GM19023 (cell line): ENCODE data around the gene ATF6.

Experiments
- ATAC-seq: cut with Tn5 transposase; IDR thresholded peaks from one replicate; pipeline ENCODE4 v1.9.1; 2021; ENCODE audit warnings: mild to moderate bottlenecking, moderate library complexity; ENCODE audit not compliant: unreplicated experiment

Gene ATF6

DNA sequence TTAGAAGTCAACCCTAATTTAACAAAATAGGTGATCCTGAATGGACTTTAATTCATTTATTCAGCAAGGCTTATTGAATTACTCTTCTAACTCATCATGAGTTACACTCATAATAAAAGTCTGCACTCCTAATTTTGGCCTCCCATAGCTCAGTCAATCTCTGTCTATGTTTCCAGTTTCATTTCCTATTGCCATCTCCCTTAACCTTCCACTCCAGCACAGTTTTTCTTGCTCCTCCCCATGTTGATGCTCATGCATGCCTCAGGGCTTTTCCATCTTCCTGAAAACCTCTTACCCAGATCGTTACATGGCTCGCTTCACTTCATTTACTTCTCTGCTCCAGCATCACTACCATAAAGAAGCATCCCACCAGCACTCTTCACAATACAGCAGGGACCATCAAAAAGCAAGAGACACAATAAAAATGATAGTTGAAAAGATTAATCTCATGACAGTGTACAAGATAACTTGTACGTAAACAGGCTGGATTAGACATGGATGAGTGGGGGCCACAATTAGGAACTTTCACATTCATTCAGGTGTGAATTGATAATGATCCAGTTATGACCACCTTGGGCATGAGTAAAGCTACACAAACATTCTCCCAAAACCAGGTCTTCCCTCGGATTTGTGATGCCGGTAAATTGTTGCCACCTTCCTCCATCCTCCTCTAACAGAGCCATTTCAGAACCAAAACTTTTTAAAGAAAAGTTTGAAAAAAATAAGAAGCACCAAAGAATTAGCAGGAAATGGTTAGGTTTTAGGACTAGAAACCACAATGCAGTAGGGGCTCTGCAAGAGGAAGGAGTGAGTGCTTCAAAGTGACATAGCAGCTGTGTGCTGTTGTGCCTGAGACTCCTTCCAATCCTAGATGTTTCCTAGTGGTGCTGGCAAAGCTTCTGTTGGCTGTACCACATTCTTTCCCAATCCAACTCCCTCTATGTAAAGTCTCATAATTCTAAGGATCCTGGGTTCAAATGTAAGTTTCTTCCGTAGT, 167.8 kb downstream of the ATF6 start:
- ATAC-seq: no peak

DNA sequence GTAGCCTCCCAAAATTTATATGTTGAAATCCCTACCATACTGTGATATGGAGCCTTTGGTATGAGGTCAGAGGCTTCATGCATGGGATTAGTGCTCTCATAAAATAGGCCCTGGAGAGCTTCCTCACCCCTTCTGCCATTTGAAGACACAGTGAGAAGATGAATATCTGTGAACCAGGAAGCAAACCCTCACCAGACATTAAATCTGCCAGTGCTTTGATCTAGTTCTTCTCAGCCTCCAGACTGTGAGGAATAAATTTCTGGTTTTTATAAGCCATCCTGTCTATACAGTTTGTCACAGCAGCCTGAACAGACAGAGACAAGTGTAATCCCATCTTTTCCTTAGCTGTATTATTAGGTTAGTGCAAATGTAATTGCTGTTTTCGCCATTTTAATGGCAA, 169.1 kb downstream of the ATF6 start:
- ATAC-seq: no peak

DNA sequence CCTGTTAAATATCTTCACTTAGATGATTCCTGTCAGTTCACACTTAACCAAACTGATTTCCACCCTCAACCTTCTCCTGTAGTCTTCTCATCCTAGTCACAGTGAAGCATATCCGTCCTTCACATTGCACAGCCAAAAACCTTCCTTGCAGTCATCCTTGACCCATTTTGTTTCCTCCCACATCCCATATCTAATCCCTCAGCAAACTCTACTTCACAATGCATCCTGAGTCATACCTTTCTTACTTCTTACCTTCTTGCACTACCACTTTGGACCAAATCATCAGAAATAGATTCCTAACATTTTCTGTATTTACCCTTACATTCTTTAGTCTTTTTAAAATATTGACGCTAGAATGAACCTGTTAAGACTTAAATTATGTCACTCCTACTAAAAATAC, 170.7 kb downstream of the ATF6 start:
- ATAC-seq: no peak

DNA sequence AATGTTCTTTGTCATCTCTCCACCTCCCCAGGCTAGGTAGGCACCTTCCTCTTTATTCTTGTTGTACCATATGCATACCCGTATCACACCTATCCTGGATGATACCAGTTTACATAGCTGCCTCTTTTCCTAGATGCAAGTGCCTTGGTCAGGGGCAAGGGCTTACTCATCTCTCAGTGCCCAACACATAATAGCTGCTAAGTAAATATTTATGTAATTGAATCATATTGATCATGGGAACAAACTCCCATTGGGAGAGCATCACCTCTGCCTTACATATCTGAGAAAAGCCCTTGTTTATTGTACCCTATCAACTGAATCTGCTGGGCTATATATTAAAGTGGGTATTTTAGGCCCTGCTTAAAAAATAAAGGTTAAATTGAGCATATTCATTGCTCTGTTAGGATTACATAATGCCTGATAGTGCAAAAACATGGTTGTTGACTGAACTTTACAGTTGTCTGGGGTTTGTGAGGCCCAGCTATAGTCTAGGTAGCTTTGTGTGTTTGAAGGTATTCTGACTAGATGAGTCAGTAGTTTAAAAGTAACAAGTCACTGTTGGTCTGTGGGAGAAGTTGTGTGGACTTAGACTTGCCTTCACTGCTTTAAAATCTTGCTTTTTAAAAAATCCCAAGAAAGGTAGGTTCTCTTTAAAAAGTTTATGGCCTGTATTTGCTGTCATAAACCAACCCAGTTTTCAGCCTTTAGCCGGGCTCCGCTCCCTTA, 174.9 kb downstream of the ATF6 start:
- no peak for ATAC-seq

DNA sequence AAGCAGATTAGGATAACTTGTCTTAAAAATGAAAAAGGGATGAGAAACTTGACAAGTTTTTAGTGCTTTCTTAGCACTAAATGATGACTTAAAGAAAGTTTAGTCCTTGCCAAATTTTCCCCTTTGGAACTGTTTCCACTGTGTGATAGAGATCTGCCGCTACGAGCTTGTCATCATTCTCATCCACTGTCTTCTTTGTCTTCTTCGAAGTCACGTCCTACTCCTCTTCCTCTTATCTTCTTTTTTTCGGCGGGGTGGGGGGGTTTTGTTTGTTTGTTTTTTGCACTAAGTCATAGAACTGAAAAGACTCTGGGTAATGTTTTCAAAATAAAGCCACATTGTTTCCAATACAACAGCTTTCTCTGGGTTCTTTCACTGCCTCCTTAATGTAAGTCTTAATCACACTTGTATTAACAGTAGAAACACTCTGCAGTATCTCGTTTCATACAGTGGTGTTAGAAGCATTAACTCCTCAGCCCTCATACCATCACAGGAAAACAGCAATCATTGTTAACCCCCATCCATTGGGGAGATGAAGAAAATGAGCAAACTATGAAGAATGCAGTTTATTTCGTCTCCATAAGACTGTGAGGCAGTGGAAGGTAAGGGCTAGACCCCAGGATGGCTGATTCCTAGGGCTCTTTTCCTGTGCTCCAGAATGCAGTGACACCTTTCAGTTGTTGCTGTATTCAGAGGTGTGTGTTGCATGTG, 175.8 kb downstream of the ATF6 start:
- no peak for ATAC-seq

DNA sequence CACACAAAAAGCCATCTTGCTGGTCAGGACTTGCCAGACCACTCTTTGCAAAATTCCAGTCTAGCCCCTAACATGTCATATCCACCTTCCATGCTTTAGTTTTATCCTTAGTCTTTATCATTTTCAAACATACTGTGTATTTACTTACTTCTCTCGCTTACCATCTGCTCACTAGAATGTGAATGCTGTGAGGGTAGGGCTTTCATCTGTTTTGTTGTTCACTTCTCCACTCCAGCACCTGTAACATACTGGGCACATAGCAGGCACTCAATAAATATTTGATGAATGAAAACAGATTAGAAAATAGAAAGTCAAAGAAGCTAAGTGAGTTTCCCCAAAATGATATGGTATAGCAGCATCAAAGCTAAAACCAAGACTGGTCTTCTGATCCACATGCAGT, 177.6 kb downstream of the ATF6 start:
- ATAC-seq: no peak

DNA sequence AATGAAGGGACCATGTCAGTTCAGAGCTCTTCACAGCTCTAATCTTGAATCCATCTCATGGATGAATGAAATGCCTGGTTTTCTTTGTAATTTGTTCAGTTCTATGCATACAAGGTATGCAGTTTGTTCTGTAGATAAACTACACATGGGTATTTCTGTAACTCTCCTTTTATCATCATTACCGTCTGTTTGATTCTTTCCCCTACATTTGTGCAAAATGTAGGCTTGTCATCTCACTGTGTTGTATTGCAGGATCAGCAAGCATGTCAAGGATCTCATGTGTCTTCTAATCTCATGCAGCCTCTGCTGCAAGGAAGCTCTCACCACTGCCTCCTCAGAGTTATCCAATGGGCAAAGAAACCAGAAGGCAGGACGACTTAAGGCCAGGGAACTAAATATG, 178.3 kb downstream of the ATF6 start:
- no peak for ATAC-seq

DNA sequence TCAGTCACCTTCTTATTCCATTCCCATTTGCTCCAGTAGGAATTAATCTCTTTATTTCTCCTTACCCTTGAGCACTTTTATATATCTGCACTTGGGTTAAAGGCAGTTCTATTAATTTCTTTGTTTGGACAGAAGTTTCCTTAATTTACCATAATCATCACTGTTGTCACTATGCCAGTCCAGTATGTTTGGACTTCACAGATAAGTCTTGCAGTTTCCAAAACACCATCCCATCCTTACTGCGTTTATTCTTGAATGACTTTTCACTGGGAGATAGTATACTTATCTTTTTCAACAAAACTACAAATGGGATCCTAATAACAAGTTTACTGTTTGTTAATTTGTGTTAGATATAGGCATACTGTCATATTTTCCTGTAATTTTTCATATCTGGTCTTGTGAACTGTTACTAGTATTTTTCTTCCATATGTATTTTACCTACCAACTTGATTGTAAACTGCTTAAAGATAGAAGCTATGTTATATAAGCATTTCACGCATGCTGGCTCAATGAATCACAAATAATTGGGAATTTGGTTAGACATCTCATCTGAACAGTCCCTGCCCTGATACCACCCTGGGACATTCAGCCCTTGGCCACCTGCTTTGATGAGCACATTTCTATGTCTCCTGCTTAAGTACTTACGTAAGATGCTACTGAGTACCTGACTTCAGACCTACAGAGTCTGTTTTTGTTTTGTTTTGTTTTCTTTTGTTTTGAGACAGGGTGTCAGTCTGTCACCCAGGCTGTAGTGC, 179.4 kb downstream of the ATF6 start:
- ATAC-seq: no peak

DNA sequence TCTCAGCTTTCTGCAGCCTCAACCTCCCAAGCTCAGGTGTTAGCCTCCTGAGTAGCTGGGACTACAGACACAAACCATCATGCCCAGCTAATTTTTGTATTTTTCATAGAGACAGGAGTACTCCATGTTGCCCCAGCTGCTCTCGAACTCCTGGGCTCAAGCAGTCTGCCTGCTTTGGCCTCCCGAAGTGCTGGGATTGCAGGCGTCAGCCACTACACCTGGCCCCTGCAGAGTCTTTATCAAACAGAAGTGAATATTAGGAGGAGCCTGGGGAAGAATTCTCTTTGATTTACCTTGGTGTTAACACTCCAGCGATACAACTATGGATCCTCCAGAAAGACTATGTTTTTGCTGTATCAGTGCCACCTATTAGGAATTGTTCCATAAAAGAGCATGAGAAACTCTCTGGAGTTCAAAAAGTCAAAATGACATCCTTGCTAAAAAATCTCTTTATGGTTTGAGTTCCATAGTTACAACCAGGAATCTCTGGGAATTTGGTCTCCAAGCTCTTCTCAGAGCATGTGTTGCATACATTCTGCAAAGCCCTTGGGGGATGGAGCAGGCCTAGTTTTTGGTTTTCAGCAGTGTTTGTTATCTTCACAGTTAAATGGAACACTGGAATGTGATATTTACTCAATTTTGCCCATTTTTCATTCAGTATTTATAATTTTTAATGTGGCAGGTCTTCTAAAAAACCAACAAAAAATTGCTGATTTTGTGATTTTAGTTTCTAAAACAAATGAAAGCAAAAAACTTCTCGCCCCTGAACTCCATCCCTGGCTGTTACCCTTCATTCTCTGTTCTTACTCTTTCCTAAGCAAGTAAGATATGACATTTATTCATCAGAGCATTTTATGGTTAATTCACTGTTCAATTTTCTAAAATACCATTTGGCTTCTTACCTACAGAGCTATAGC, 180.2 kb downstream of the ATF6 start:
- no peak for ATAC-seq

DNA sequence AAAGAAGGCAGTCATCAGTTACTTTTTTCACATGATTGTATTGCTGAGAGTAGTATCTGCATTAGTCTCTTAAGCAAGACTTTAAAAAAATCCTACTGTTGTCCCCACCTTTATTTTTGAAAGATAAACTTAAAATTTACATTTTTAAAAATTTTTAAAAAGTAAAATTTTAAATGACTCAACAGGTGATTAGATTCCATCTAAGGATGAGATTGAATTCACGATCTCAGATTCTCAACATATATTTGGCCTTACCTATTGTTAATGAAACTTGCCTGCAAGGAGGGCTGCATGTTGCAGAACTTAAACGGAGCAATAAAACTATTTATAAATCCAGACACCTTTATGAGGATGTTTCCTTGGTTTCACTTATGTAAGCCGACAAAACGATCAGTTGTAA, 182.3 kb downstream of the ATF6 start:
- ATAC-seq: no peak

DNA sequence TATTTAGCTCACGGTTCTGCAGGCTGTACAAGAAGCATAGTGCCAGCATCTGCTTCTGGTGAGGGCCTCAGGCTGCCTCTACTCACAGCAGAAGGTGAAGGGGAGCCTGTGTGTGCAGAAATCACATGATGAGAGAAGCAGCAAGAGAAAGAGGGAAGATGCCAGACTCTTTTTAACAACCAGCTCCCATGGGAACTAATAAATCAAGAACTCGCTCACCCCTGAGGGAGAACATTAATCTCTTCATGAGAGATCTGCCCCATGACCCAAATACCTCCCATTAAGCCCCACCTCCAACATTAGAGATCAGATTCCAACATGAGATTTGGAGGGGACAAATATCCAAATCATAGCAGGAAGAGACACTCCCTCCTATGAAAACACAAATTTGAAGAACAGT, 183.4 kb downstream of the ATF6 start:
- no peak for ATAC-seq

DNA sequence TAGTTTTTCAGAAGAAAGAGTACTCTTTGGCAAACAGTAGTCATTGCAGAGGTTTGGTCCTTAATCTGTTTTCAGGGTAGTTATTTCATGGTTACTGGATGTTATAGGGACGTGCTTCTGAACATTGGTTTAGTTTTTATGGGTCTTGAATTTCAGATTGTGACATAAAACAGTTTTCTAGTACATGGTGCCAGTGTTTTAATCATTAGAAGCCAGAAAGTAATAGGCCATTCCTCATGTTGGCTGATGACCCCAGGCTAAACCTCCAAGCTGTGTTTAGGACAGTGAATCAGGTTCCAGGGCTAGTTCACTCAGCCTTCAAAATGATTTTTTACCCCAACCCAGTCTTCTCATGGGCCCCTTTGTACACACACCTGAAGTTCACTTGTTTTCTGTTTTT, 184.3 kb downstream of the ATF6 start:
- no peak for ATAC-seq

DNA sequence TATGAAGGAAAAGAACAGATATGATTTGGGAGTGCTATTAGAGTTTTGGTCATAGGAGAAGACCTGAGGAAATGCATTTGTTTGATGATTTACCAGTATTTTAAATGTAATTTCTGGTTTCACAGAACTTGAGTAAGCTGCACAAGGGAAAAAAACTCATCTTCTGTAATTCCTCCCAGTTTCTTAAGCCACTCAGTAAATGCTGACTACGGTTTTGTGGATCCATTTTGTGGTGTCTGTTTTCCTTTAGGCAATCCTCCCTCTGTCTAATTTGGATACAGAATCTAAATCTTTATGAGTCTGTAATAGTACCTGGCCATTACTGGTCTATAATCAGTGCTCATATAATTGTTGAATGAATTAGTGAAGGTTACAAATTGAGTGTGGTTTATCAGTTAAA, 185.5 kb downstream of the ATF6 start:
- no peak for ATAC-seq

DNA sequence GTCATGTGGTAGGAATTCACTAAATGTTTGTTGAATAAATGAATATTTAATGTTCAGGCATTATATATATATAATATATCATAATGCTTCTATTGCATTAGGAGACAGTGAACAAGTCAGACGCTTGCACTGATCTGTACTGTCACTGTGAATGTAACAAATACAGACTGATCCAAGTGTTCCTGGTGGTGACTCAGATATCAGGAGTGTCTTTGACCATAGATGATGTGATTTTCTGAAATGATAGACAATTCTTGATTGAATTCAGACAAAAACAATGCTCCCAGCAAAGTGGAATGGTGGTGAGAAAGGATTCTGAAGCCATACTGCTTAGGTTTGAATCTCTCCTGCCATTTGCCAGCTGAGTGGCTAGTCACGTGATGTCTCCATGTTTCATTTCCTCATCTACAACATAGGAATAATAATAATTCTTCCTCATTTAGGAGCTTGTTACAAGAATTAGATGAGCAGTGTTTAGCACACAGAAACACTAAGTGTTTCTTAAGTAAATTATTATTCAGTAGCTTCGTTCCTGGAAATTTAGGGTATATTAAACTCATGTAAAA, 186.6 kb downstream of the ATF6 start:
- no peak for ATAC-seq

DNA sequence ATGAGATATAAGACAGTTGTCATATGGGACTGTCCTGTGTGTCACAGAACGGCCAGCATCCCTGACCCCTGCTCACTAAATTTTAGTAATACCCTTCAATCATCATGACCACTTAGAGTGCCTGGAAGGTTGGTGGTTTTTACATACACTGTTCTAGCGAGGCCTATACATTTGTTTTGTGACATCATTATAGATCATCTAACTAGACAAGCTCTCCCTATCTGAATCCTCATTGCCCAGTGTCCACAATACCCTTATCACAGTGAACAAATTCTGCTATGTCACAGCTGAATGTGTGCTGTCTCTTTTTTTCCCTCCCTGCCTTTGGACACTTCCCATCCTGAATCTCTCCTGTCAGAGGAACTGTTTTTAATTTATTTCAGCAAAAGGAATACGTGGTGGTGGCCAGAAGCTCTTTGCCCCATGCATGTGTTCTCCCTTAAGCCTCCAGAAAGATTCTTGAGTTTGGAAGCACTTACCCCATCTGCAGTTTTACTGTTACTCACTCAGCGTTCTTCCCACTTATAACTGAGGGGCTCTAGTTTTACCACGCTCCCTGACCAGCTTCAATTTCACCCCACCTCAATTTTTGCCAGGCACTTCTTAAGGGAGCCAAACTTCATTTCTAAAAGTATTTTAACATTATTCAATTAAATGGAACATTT, 187.3 kb downstream of the ATF6 start:
- ATAC-seq: no peak

DNA sequence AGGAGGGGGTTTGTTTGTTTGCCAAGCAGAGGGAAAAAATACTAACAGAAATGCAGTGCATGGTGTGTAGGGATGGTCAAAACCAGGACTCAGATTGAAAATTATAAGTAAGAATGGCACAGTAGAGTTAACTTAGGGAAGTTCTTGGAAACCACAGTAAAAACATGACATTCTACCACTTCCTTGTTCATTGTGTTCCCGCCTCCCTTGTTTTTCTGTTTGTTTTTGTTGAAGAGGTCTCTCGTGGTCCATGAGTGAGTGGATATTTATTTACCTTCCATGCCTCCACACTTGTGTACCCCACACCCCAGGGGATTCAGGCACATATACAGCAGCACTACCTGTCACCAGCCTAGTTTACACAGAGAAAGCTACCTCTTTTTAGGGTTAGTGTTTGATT, 187.9 kb downstream of the ATF6 start:
- no peak for ATAC-seq

DNA sequence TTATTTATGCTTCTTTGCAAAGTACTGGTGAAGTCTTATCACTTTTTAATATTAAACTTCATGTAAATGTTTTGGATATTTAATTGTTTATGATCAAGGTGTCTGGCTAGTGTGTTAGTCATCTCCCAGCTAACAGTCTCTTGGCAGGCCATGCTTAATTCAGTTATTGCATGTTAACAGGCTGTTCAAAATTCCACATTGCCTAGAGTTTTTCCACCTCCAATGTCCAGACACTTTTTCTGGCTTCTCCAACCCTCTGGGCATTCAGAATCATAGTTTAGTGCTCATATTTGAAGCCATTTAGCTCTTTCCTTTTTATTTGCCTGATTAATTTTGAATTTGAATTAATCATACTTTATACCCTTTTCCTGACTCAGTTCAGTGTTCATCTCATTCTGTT, 188.3 kb downstream of the ATF6 start:
- no peak for ATAC-seq

DNA sequence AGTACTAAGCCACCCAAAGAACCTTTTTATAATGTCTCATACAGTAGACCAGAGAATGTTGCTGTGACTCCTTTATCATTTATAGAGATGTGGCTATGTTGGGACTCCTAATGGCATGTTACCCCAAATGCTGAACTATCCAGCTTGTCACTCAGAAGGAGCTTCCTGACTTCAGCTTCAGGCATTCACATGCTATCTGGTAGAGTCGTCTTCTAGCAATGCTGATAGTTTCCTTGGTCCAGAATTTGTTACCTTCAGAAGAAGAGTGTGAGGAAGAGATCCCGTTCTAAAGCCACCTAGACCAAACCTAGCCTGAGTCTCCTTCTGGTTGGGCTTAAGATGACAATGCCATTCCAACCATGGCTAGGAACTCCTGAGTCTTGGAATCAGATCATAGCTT, 189.5 kb downstream of the ATF6 start:
- ATAC-seq: no peak

DNA sequence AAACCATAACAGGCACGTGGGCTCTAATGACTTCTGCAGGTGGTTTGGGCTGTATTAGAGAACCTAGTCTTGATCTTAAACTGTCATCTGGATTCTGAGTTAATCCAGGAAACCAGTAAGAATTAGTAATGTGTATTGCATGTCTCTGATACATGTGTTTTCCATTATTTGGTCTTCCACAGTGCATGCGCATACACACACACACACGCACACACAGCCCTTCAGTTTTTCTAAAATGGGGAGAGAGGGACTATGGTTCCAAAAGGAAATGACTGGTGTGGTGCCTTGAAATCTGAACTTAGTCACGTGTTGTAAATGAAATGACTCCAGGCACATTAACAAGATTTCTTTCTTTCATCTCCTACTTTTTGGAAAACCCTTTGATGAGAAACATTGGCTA, 190.0 kb downstream of the ATF6 start:
- no peak for ATAC-seq
